SK-N-SH (cell line): ENCODE measurements around the gene ITIH1. TPM values are rescaled to one million over a fixed set of nuclear protein-coding genes. Genes with fewer than 3 reads are reported as not detected.

Experiments
- CTCF ChIA-PET: fragments of 300-600, 350-600 bp; formaldehyde crosslinking; extraction: SDS; loops from one replicate; lab custom pipeline; 2021; lab: Yijun Ruan, JAX
- POLR2A ChIA-PET: fragments of 350-600 bp; sonication (Branson Sonifier 250); formaldehyde crosslinking; extraction: SDS; loops from one replicate; lab custom pipeline; 2020; ENCODE audit warnings: antibody characterized with exemption, inconsistent platforms; lab: Yijun Ruan, JAX
- DNase-seq: peaks from one replicate; pipeline ENCODE4 v3.0.0; 2012
- H2AFZ ChIP-seq: fragments of 200-600 bp; sonication (generic); 2 replicates; pipeline ENCODE4 v1.8.1; 2016; ENCODE audit warnings: antibody characterized with exemption, mild to moderate bottlenecking, low read depth
- H3F3A ChIP-seq: fragments of 200-600 bp; sonication (generic); replicated peaks from 2 replicates; pipeline ENCODE3; 2016; ENCODE audit warnings: antibody characterized with exemption, mild to moderate bottlenecking; ENCODE audit not compliant: insufficient read depth
- H3K27ac ChIP-seq, 2 experiments: fragments of 200-500 bp in 1 of 2; fragments of 200-600 bp in 1 of 2; sonication (Bioruptor generic) in 1 of 2; sonication (generic), shearing (Covaris generic) in 1 of 2; 2 replicates each; pipeline versions ENCODE4 v1.5.1 to v1.6.1; 2014 to 2016; ENCODE audit warnings: low read depth in 2 of 2, inconsistent platforms in 1 of 2, low read length in 1 of 2, mild to moderate bottlenecking in 1 of 2, mixed read lengths in 1 of 2
- H3K27me3 ChIP-seq: fragments of 200-600 bp; sonication (generic), shearing (Covaris generic); 2 replicates; pipeline ENCODE4 v1.6.1; 2016; ENCODE audit warnings: mixed run types; ENCODE audit not compliant: insufficient read depth
- H3K36me3 ChIP-seq, 2 experiments: fragments of 200-500 bp in 1 of 2; fragments of 200-600 bp in 1 of 2; sonication (Bioruptor generic) in 1 of 2; sonication (generic) in 1 of 2; replicated peaks in 1 of 2; 2 replicates each; pipeline versions ENCODE3 to v1.5.1; 2014 to 2016; ENCODE audit warnings: low read length in 1 of 2, mild to moderate bottlenecking in 1 of 2; ENCODE audit not compliant: insufficient read depth in 2 of 2, control insufficient read depth in 1 of 2
- H3K4me1 ChIP-seq, 2 experiments: fragments of 200-500 bp in 1 of 2; fragments of 200-600 bp in 1 of 2; sonication (Bioruptor generic) in 1 of 2; sonication (generic), shearing (Covaris generic) in 1 of 2; 2 replicates each; pipeline versions ENCODE4 v1.5.1 to v1.6.1; 2014 to 2016; ENCODE audit warnings: low read depth in 1 of 2, low read length in 1 of 2, mixed run types in 1 of 2; ENCODE audit not compliant: insufficient read depth in 2 of 2, control insufficient read depth in 1 of 2
- H3K4me2 ChIP-seq: fragments of 200-600 bp; sonication (generic), shearing (Covaris generic); 2 replicates; pipeline ENCODE4 v1.6.1; 2017; ENCODE audit warnings: mixed run types
- H3K4me3 ChIP-seq, 2 experiments: fragments of 200-500 bp in 1 of 2; fragments of 200-600 bp in 1 of 2; sonication (Bioruptor generic) in 1 of 2; sonication (generic), shearing (Covaris generic) in 1 of 2; 2 replicates each; pipeline versions ENCODE4 v1.5.1 to v1.8.1; 2014 to 2016; ENCODE audit warnings: low read depth in 2 of 2, inconsistent platforms in 1 of 2, low read length in 1 of 2, mild to moderate bottlenecking in 1 of 2, mixed read lengths in 1 of 2, moderate library complexity in 1 of 2
- H3K79me2 ChIP-seq: fragments of 200-600 bp; sonication (generic); 2 replicates; pipeline ENCODE4 v1.8.1; 2017; ENCODE audit warnings: mild to moderate bottlenecking; ENCODE audit not compliant: insufficient read depth
- H3K9ac ChIP-seq: fragments of 200-600 bp; sonication (generic); 2 replicates; pipeline ENCODE4 v1.6.1; 2017; ENCODE audit warnings: mixed run types
- H3K9me2 ChIP-seq: fragments of 200-600 bp; sonication (generic); 2 replicates; pipeline ENCODE4 v1.6.1; 2017; ENCODE audit warnings: mixed run types
- H3K9me3 ChIP-seq: fragments of 200-600 bp; sonication (generic); 2 replicates; pipeline ENCODE4 v1.6.1; 2017; ENCODE audit warnings: mixed run types, mild to moderate bottlenecking, moderate library complexity
- H4K20me1 ChIP-seq: fragments of 200-600 bp; sonication (generic); 2 replicates; pipeline ENCODE4 v1.6.1; 2017; ENCODE audit warnings: mild to moderate bottlenecking, mixed run types; ENCODE audit not compliant: insufficient read depth
- ELF1 ChIP-seq: IDR thresholded peaks from 2 replicates; pipeline ENCODE4 v1.4.0; 2012
- FOXM1 ChIP-seq: IDR thresholded peaks from 2 replicates; pipeline ENCODE4 v1.4.0; 2012; ENCODE audit warnings: low read depth, mild to moderate bottlenecking
- GABPA ChIP-seq: IDR thresholded peaks from 2 replicates; pipeline ENCODE4 v1.4.0; 2012; ENCODE audit warnings: low read depth, mild to moderate bottlenecking
- MEF2A ChIP-seq: IDR thresholded peaks from 2 replicates; pipeline ENCODE4 v1.4.0; 2012; ENCODE audit warnings: low read depth, borderline replicate concordance
- NRF1 ChIP-seq: IDR thresholded peaks from 2 replicates; pipeline ENCODE4 v1.6.1; 2012; ENCODE audit warnings: low read depth, mild to moderate bottlenecking, low read length
- PBX3 ChIP-seq: IDR thresholded peaks from 2 replicates; pipeline ENCODE4; 2012
- POLR2AphosphoS5 ChIP-seq: IDR thresholded peaks from 2 replicates; pipeline ENCODE4 v1.6.1; 2012; ENCODE audit warnings: low read depth, low read length
- RAD21 ChIP-seq: IDR thresholded peaks from 2 replicates; pipeline ENCODE4 v1.6.1; 2012; ENCODE audit warnings: mild to moderate bottlenecking, low read length
- RCOR1 ChIP-seq: fragments of 150-350 bp; IDR thresholded peaks from 2 replicates; pipeline ENCODE4 v1.6.1; 2017; ENCODE audit warnings: antibody characterized with exemption, low read length
- REST ChIP-seq: IDR thresholded peaks from 2 replicates; pipeline ENCODE4 v1.6.1; 2012; ENCODE audit warnings: mild to moderate bottlenecking, low read depth, low read length, moderate library complexity
- TAF1 ChIP-seq: IDR thresholded peaks from 2 replicates; pipeline ENCODE4 v1.6.1; 2012; ENCODE audit warnings: low read depth, mild to moderate bottlenecking, low read length, moderate library complexity, borderline replicate concordance
- TCF12 ChIP-seq: IDR thresholded peaks from 2 replicates; pipeline ENCODE4 v1.4.0; 2012
- TEAD4 ChIP-seq: IDR thresholded peaks from 2 replicates; pipeline ENCODE4 v1.4.0; 2012; ENCODE audit warnings: mild to moderate bottlenecking, borderline replicate concordance; ENCODE audit not compliant: insufficient read depth
- USF2 ChIP-seq: fragments of 150-350 bp; IDR thresholded peaks from 2 replicates; pipeline ENCODE4 v1.6.1; 2017; ENCODE audit warnings: antibody characterized with exemption, low read length, low read depth, borderline replicate concordance
- YY1 ChIP-seq: IDR thresholded peaks from 2 replicates; pipeline ENCODE4 v1.4.0; 2012; ENCODE audit warnings: low read depth, mild to moderate bottlenecking
- ZBTB33 ChIP-seq: IDR thresholded peaks from 2 replicates; pipeline ENCODE4 v1.4.0; 2012; ENCODE audit warnings: low read depth, borderline replicate concordance
- WGBS: methylation state at CpG from one replicate; pipeline ENCODE4 v1.1.6; 2017; ENCODE audit warnings: low lambda C conversion rate; 5-methylcytosine and 5-hydroxymethylcytosine counted together
- polyA plus RNA-seq, 3 experiments: library from polyadenylated mRNA; depleted of rRNA; stranded (reverse); fragments of >200 nt; gene quantifications; 2 replicates each; pipeline ENCODE4 v1.2.3, GENCODE V29; 2012
- TF ChIP-seq, protein P1 (sequence below): fragments of 150-350 bp; IDR thresholded peaks from 2 replicates; pipeline ENCODE4 v1.6.1; 2016; ENCODE audit warnings: mild to moderate bottlenecking, low read depth, low read length
- TF ChIP-seq, protein P2 (sequence below): IDR thresholded peaks from 2 replicates; pipeline ENCODE4 v1.4.0; 2012; ENCODE audit warnings: low read depth, borderline replicate concordance
- TF ChIP-seq, protein P3 (sequence below): IDR thresholded peaks from 2 replicates; pipeline ENCODE4 v1.4.0; 2012; ENCODE audit warnings: low read depth
- TF ChIP-seq, protein P4 (sequence below): fragments of 200-600 bp; sonication (generic); IDR thresholded peaks from 2 replicates; pipeline ENCODE4 v1.6.1; 2017; ENCODE audit warnings: antibody characterized with exemption, mild to moderate bottlenecking, moderate library complexity

Gene ITIH1
- polyA plus RNA-seq, 1 of the 3 experiments (the other 2 are of a cell fraction), result not detected

DNA sequence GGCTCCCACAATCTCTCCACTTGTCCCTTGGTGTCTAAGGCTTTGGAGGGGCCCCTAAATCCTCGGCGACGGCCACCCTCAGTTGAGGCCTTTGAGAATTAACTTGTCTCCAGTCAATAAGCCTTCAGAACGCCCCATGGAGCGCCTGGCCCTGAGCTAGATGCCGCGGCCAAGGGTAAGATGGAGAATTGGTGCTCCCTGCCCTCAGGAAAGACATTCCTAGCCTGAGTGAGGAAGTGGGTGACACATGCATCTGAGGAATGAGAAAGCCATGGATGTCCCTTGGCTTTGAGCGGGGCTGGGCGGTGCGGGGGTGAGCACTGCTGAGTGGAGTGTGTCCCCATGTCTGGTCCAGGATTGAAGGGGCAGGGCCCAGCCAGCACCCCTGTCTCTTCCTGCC, 39.8 kb downstream of the ITIH1 start:
- no peak for DNase-seq
- 91% methylated on average over 10 of the region's 10 CpGs for WGBS
- Histone ChIP-seq H4K20me1 (no peaks in the 10 kb centered on the region), H3K9me3 (no peaks in the 10 kb centered on the region), H3K4me1 (no peaks in the 10 kb centered on the region; a peak in 1 of 4 replicates), H3K27me3 (no peaks in the 10 kb centered on the region), H3K27ac (no peak overlapping the region), H3K36me3 (no peaks in the 10 kb centered on the region), H3K79me2 (no peaks in the 10 kb centered on the region), H3K4me2 (no peak overlapping the region), H3K4me3 (no peak overlapping the region), H3K9me2 (no peaks in the 10 kb centered on the region), H3K9ac (no peak overlapping the region), H3F3A (no peaks in the 10 kb centered on the region), H2AFZ (no peak overlapping the region)
- CTCF ChIA-PET, result interaction anchor here (1.8 kb wide), 1 partner anchor 28 kb away, joined by 5 read pairs; no protein-coding TSS in a partner anchor
- POLR2A ChIA-PET, result no interaction called here
- TF ChIP-seq ELF1 (no peak), TAF1 (no peak), RAD21 (no peak), REST (no peak), PBX3 (no peak), MEF2A (no peak), TEAD4 (no peak), ZBTB33 (no peak), USF2 (no peak), FOXM1 (no peak), TCF12 (no peak), NRF1 (no peak), YY1 (no peak), RCOR1 (no peak), POLR2AphosphoS5 (no peak), GABPA (no peak)
- TF ChIP-seq, protein P1, sequence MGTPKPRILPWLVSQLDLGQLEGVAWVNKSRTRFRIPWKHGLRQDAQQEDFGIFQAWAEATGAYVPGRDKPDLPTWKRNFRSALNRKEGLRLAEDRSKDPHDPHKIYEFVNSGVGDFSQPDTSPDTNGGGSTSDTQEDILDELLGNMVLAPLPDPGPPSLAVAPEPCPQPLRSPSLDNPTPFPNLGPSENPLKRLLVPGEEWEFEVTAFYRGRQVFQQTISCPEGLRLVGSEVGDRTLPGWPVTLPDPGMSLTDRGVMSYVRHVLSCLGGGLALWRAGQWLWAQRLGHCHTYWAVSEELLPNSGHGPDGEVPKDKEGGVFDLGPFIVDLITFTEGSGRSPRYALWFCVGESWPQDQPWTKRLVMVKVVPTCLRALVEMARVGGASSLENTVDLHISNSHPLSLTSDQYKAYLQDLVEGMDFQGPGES, result no peak
- TF ChIP-seq, protein P2, sequence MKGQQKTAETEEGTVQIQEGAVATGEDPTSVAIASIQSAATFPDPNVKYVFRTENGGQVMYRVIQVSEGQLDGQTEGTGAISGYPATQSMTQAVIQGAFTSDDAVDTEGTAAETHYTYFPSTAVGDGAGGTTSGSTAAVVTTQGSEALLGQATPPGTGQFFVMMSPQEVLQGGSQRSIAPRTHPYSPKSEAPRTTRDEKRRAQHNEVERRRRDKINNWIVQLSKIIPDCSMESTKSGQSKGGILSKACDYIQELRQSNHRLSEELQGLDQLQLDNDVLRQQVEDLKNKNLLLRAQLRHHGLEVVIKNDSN, result no peak
- TF ChIP-seq, protein P3, sequence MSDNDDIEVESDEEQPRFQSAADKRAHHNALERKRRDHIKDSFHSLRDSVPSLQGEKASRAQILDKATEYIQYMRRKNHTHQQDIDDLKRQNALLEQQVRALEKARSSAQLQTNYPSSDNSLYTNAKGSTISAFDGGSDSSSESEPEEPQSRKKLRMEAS, result no peak
- TF ChIP-seq, protein P4, sequence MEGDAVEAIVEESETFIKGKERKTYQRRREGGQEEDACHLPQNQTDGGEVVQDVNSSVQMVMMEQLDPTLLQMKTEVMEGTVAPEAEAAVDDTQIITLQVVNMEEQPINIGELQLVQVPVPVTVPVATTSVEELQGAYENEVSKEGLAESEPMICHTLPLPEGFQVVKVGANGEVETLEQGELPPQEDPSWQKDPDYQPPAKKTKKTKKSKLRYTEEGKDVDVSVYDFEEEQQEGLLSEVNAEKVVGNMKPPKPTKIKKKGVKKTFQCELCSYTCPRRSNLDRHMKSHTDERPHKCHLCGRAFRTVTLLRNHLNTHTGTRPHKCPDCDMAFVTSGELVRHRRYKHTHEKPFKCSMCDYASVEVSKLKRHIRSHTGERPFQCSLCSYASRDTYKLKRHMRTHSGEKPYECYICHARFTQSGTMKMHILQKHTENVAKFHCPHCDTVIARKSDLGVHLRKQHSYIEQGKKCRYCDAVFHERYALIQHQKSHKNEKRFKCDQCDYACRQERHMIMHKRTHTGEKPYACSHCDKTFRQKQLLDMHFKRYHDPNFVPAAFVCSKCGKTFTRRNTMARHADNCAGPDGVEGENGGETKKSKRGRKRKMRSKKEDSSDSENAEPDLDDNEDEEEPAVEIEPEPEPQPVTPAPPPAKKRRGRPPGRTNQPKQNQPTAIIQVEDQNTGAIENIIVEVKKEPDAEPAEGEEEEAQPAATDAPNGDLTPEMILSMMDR, result no peak
